ENCODE measurements around the gene DNAJB6.

- TF ChIP-seq POLR2AphosphoS5 (IDR thresholded peaks at IDR 0.05; ENCODE audit: low read depth, low read length) (no peak), REST (IDR thresholded peaks at IDR 0.05; ENCODE audit: insufficient read depth in 1 of 2, low read depth in 2 of 2, low read length in 2 of 2) (no peak)
Measured at GRCh38 chr7:157335991-157336382, 817 bp upstream of the DNAJB6 start.
